IMR-90 (cell line): ENCODE results near the gene EIF2B1.

ENCODE experiments used
- BHLHE40 ChIP-seq: fragments of 150-350 bp; IDR thresholded peaks from 2 replicates; pipeline ENCODE4 v1.6.1; 2016; ENCODE audit warnings: mild to moderate bottlenecking, low read depth, low read length
- CHD1 ChIP-seq: IDR thresholded peaks from 2 replicates; pipeline ENCODE4 v1.6.1; 2012; ENCODE audit warnings: low read depth, low read length, improper control_type of control experiment
- CTCF ChIP-seq: conservative IDR thresholded peaks from 2 replicates; pipeline ENCODE4 v1.5.1; 2012; ENCODE audit warnings: mild to moderate bottlenecking, low read depth, low read length, improper control_type of control experiment
- ELK1 ChIP-seq: fragments of 150-350 bp; IDR thresholded peaks from 2 replicates; pipeline ENCODE4 v1.6.1; 2016; ENCODE audit warnings: low read depth, mild to moderate bottlenecking, low read length, moderate library complexity, borderline replicate concordance
- MAFK ChIP-seq: IDR thresholded peaks from 2 replicates; pipeline ENCODE4 v1.6.1; 2012; ENCODE audit warnings: low read depth, low read length, improper control_type of control experiment
- MAZ ChIP-seq: IDR thresholded peaks from 2 replicates; pipeline ENCODE4 v1.6.1; 2012; ENCODE audit warnings: low read depth, mild to moderate bottlenecking, low read length, improper control_type of control experiment, moderate library complexity, borderline replicate concordance
- MXI1 ChIP-seq: IDR thresholded peaks from 2 replicates; pipeline ENCODE4 v1.6.1; 2012; ENCODE audit warnings: low read depth, mild to moderate bottlenecking, low read length, moderate library complexity, borderline replicate concordance
- NFE2L2 ChIP-seq: fragments of 150-350 bp; IDR thresholded peaks from 2 replicates; pipeline ENCODE4 v1.6.1; 2016; ENCODE audit warnings: low read depth, mild to moderate bottlenecking, low read length
- POLR2A ChIP-seq: IDR thresholded peaks from 2 replicates; pipeline ENCODE4 v1.6.1; 2012; ENCODE audit warnings: mild to moderate bottlenecking, low read depth, low read length
- RAD21 ChIP-seq: IDR thresholded peaks from 2 replicates; pipeline ENCODE4 v1.6.1; 2012; ENCODE audit warnings: low read length, improper control_type of control experiment
- RCOR1 ChIP-seq: IDR thresholded peaks from 2 replicates; pipeline ENCODE4 v1.6.1; 2012; ENCODE audit warnings: mild to moderate bottlenecking, low read length, improper control_type of control experiment; ENCODE audit not compliant: insufficient replicate concordance
- USF2 ChIP-seq: fragments of 150-350 bp; IDR thresholded peaks from 2 replicates; pipeline ENCODE4 v1.6.1; 2017; ENCODE audit warnings: mild to moderate bottlenecking, antibody characterized with exemption, low read length, low read depth

- no peak for TF ChIP-seq CTCF
- TF ChIP-seq POLR2A = no peak
- no peak for TF ChIP-seq RAD21
- TF ChIP-seq USF2 = no peak
- no peak for TF ChIP-seq CHD1
- no peak for TF ChIP-seq NFE2L2
- TF ChIP-seq RCOR1 = no peak
- no peak for TF ChIP-seq BHLHE40
- no peak for TF ChIP-seq ELK1
- no peak for TF ChIP-seq MAZ
- TF ChIP-seq MAFK = no peak
- no peak for TF ChIP-seq MXI1
Observed at GRCh38 chr12:123643911-123644310, 10.4 kb upstream of the EIF2B1 start.
